ENCODE data around the gene CAMSAP1. TPM values are rescaled to one million over a fixed set of nuclear protein-coding genes. Genes with fewer than 3 reads are reported as not detected.
A peak's percentile ranks its signal among the peaks of the same experiment; 100 is the strongest.

CAMSAP1 gene
- total RNA-seq, 4 donors from 2014 or later = 11.8 to 23.4 (median 19.9) TPM

DNA sequence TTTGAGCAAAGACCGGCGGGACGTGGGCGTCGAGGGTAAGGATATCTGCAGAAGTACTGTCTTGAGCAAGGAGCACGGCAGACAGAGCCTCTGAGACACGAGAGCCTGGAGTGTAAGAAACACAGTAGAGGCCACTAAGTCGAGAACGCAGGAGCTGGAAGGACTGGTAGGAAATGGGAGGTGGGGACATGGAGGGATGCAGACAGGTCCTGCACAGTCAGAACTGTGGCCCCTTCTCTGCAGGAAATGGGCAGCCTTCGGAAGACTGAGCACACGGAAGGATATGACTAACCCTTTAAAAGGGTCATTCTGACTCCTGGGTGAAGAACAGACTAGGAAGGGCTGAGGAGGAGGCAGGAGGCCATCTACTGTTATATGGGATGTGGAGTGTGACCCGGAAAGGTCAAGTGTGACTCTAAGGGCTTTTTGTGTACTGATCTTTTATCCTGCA is 1.4 kb upstream of the CAMSAP1 start:
- TF ChIP-seq POLR2A (IDR thresholded peaks at IDR 0.05) = no peak
- TF ChIP-seq, protein P1, sequence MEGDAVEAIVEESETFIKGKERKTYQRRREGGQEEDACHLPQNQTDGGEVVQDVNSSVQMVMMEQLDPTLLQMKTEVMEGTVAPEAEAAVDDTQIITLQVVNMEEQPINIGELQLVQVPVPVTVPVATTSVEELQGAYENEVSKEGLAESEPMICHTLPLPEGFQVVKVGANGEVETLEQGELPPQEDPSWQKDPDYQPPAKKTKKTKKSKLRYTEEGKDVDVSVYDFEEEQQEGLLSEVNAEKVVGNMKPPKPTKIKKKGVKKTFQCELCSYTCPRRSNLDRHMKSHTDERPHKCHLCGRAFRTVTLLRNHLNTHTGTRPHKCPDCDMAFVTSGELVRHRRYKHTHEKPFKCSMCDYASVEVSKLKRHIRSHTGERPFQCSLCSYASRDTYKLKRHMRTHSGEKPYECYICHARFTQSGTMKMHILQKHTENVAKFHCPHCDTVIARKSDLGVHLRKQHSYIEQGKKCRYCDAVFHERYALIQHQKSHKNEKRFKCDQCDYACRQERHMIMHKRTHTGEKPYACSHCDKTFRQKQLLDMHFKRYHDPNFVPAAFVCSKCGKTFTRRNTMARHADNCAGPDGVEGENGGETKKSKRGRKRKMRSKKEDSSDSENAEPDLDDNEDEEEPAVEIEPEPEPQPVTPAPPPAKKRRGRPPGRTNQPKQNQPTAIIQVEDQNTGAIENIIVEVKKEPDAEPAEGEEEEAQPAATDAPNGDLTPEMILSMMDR (IDR thresholded peaks at IDR 0.05) = no peak
- intact Hi-C loops (cut with DNase I) = loop anchor here (5.0 kb wide), 2 partner anchors 54 to 209 kb away; partner anchors contain the start of genes TMEM250 and UBAC1
- Histone ChIP-seq H3K4me3 (replicated peaks in 1 of 3) (peak overlapping the region in 1 of 3 donors; percentile 82), H3K4me1 (peaks cover 18 to 30% of the 10 kb centered on the region in 2 donors), H3K36me3 (no peaks in the 10 kb centered on the region), H3K27me3 (no peaks in the 10 kb centered on the region), H3K9me3 (no peaks in the 10 kb centered on the region), H3K27ac (no peak overlapping the region)
- no peak for DNase-seq
- 75% methylated on average over 12 of the region's 12 CpGs for WGBS, 2 donors

DNA sequence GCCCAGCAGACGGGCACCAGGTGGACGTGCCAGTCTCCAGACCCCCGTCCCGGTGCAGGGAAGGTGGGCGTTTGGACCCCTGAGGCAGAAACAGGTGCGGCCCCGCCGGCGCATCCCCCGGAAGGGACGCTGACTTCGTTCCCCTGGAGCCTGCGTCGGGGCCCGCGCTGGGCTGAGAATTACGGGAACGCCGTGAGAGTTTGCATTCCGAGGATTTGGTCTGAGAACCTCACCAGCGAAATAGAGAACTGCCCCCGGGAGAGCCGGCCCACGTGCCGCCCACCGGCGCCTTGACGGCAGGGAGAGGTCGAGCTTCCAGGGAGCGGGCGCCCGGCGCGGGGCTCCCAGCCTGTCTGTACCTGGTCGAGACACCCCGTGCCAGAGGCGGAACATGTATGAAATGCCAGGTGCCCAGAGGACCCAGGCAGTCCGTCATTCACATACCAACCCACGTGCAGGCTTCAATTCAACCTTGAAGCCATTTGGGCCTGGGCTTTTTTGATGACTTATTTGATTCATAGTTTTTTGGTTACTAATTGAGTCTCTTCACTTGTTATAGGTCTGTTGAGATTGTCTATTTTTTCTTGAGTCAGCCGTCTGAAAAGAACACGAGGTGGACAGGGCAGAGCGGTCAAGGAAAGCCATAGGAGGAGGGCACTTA is 877 bp upstream of the CAMSAP1 start:
- H3K36me3 ChIP-seq = no peaks in the 10 kb centered on the region
- WGBS, 2 donors = 24 to 35% methylated on average over 12 to 19 of the region's 42 CpGs
- peak overlapping the region; percentile 58 to 82 (median 69) for H3K4me3 ChIP-seq (replicated peaks in 1 of 3)
- H3K27ac ChIP-seq = peak overlapping the region in 1 of 3 donors; percentile 67
- TF ChIP-seq, protein P1 (IDR thresholded peaks at IDR 0.05) = no peak
- no peak for TF ChIP-seq POLR2A (IDR thresholded peaks at IDR 0.05)
- H3K9me3 ChIP-seq = no peaks in the 10 kb centered on the region
- intact Hi-C loops (cut with DNase I) = loop anchor here (5.0 kb wide), 2 partner anchors 54 to 209 kb away; partner anchors contain the start of genes TMEM250 and UBAC1
- DNase-seq = no peak
- H3K27me3 ChIP-seq = no peaks in the 10 kb centered on the region
- peaks cover 18 to 30% of the 10 kb centered on the region in 2 donors for H3K4me1 ChIP-seq

DNA sequence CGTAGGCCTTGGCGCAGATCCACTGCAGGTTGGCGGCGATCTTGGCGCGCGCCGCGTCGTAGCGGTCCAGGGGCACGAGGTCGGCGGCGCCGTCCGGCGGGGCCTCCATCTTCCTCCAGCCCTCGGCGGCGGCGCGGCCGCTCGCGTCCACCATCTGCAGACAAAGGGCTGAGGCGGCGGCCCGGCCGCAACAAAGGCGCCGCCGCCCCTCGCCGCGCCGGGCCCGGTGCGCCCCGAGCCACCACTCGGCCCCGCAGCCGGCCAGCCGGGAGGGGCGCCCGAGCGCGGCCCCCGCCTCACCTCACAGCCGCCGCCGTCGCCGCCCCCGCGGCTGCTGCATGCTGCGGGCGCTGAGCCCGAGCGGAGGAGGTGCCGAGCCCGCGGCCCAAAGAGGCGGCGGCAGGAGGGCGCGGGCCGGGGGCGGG is 328 bp downstream of the CAMSAP1 start:
- intact Hi-C loops (cut with DNase I) = loop anchor here (5.0 kb wide), 2 partner anchors 55 to 210 kb away; partner anchors contain the start of genes TMEM250 and UBAC1

DNA sequence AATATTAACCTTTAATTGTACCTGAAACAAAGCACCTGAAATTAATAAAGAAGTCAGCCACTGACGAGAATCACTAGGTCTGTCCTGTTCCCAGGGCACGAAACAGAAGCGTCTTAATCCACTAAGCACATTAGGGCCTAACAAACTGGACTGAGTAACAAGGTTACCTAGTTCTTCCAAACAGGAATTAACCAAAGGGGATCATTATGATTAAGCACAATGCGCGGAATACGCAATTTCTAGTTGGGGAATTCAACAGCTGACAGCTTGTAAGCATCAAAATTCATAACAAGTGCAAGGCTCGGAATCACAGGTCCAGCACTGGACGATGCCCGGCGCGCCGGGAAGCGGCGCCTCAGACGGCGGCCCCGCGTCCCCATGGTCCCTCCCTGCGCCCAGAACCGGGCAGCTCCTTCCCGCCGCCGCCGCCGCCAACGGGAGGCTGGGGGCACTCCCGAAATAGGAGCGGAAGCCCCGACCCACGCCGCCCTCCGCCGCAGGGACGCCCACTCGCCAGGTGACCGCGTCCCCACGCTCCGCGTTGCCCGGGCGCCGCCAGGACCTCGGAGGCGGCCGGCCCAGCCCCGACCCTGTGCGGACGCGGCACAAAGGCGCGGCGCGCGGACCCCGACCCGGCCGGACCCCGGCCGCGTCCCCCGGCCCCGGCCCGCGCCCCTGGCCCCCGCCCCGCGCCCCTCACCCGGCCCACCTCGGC is 898 bp downstream of the CAMSAP1 start:
- intact Hi-C loops (cut with DNase I) = loop anchor here (5.0 kb wide), 2 partner anchors 56 to 211 kb away; partner anchors contain the start of genes TMEM250 and UBAC1
- TF ChIP-seq POLR2A (IDR thresholded peaks at IDR 0.05) = no peak
- TF ChIP-seq, protein P1 (IDR thresholded peaks at IDR 0.05) = no peak
- H3K9me3 ChIP-seq = no peaks in the 10 kb centered on the region
- H3K4me3 ChIP-seq (replicated peaks in 1 of 3) = peak overlapping the region in 2 of 3 donors; percentile 28 to 40
- peak in 1 of 2 donors; percentile 18 for DNase-seq
- no peaks in the 10 kb centered on the region for H3K36me3 ChIP-seq
- no peaks in the 10 kb centered on the region for H3K27me3 ChIP-seq
- WGBS, 2 donors = 5 to 13% methylated on average over 7 to 24 of the region's 70 CpGs
- no peak overlapping the region for H3K27ac ChIP-seq
- H3K4me1 ChIP-seq = peaks cover 18 to 30% of the 10 kb centered on the region in 2 donors

More for the DNA sequence above, 328 bp downstream of the CAMSAP1 start:
- Histone ChIP-seq H3K4me3 (replicated peaks in 1 of 3) (peak overlapping the region in 1 of 3 donors; percentile 40), H3K36me3 (no peaks in the 10 kb centered on the region), H3K27me3 (no peaks in the 10 kb centered on the region), H3K4me1 (peaks cover 18 to 30% of the 10 kb centered on the region in 2 donors), H3K9me3 (no peaks in the 10 kb centered on the region), H3K27ac (no peak overlapping the region)
- TF ChIP-seq POLR2A (IDR thresholded peaks at IDR 0.05) = no peak
- TF ChIP-seq, protein P1 (IDR thresholded peaks at IDR 0.05) = no peak
- DNase-seq = no peak
- WGBS, 2 donors = no CpG with 5 or more reads among the region's 69 CpGs
